Measurements from ENCODE around the gene PPL. TPM values are rescaled to one million over a fixed set of nuclear protein-coding genes. Genes with fewer than 3 reads are reported as not detected.

PPL gene
- total and polyA plus RNA-seq, 2 of the 8 experiments (the other 6 are each of a cell fraction or from before 2014, with no cell fraction given), result 11.3 to 29.5 TPM

- no peak for TF ChIP-seq USF2 (IDR thresholded peaks at IDR 0.05; ENCODE audit: low read length)
- no peak for TF ChIP-seq HDAC2 (IDR thresholded peaks at IDR 0.05; ENCODE audit: borderline replicate concordance in 1 of 2, low read depth in 2 of 2, low read length in 2 of 2)
- TF ChIP-seq CEBPB (IDR thresholded peaks at IDR 0.05; ENCODE audit: low read depth, low read length), result no peak
- TF ChIP-seq KDM4A (IDR thresholded peaks at IDR 0.05; ENCODE audit: low read depth, low read length, severe bottlenecking), result no peak
- TF ChIP-seq CHD7 (IDR thresholded peaks at IDR 0.05; ENCODE audit: insufficient replicate concordance, low read length), result no peak
Measured at GRCh38 chr16:4976079-4976478, 39.1 kb upstream of the PPL start (continued).

Data from H1 (cell line).